MCF 10A (cell line): ENCODE measurements around the gene MPP7. TPM values are rescaled to one million over a fixed set of nuclear protein-coding genes. Genes with fewer than 3 reads are reported as not detected.

Source experiments
- BruUV-seq: library from RNA; stranded (reverse); fragments of 400-500 nt; replicated peaks from 2 replicates; lab custom pipeline; 2021; lab: Mats Ljungman, UMichigan
- CTCF ChIA-PET: fragments of 300-600 bp; sonication (Branson Sonifier 250); formaldehyde crosslinking; extraction: SDS; loops from one replicate; lab custom pipeline; 2021; ENCODE audit warnings: antibody characterized with exemption, inconsistent platforms; lab: Yijun Ruan, JAX
- POLR2A ChIA-PET: fragments of 300-600, 350-650 bp; sonication (Branson Sonifier 250); formaldehyde crosslinking; extraction: SDS; loops from one replicate; lab custom pipeline; 2020; ENCODE audit warnings: antibody characterized with exemption, inconsistent platforms; lab: Yijun Ruan, JAX
- DNase-seq: peaks from one replicate; pipeline ENCODE4 v3.0.0-alpha.2; 2018; ENCODE audit not compliant: unreplicated experiment
- H3K27ac Mint-ChIP-seq: one replicate; pipeline ENCODE4 v1.8.0; 2022; ENCODE audit warnings: mild to moderate bottlenecking, low read depth, mixed read lengths; ENCODE audit not compliant: unreplicated experiment
- H3K27me3 Mint-ChIP-seq: one replicate; pipeline ENCODE4 v1.8.0; 2022; ENCODE audit warnings: mixed read lengths; ENCODE audit not compliant: insufficient read depth, unreplicated experiment
- H3K36me3 Mint-ChIP-seq: one replicate; pipeline ENCODE4 v1.8.0; 2022; ENCODE audit warnings: mild to moderate bottlenecking, moderate library complexity, mixed read lengths; ENCODE audit not compliant: insufficient read depth, unreplicated experiment
- H3K4me1 Mint-ChIP-seq: one replicate; pipeline ENCODE4 v1.8.0; 2022; ENCODE audit warnings: mixed read lengths; ENCODE audit not compliant: insufficient read depth, unreplicated experiment
- H3K4me3 Mint-ChIP-seq: one replicate; pipeline ENCODE4 v1.8.0; 2022; ENCODE audit warnings: mild to moderate bottlenecking, moderate library complexity, mixed read lengths; ENCODE audit not compliant: unreplicated experiment
- H3K9me3 Mint-ChIP-seq: one replicate; pipeline ENCODE4 v1.8.0; 2022; ENCODE audit warnings: mixed read lengths; ENCODE audit not compliant: unreplicated experiment
- CTCF ChIP-seq: fragments of 200-600 bp; IDR thresholded peaks from one replicate; pipeline ENCODE4 v1.8.0; 2022; ENCODE audit warnings: antibody characterized with exemption, mild to moderate bottlenecking; ENCODE audit not compliant: unreplicated experiment
- intact Hi-C: fragments of 100-400 bp; cut with micrococcal nuclease; formaldehyde crosslinking; loops from 2 replicates; pipeline ENCODE4 v1.14.1; 2022
- total RNA-seq: library from RNA; stranded (reverse); gene quantifications from 2 replicates; pipeline ENCODE4 v1.2.3, GENCODE V29; 2022

Gene MPP7
- total RNA-seq, 1 experiment from 2014 or later, result 5.4 TPM

DNA sequence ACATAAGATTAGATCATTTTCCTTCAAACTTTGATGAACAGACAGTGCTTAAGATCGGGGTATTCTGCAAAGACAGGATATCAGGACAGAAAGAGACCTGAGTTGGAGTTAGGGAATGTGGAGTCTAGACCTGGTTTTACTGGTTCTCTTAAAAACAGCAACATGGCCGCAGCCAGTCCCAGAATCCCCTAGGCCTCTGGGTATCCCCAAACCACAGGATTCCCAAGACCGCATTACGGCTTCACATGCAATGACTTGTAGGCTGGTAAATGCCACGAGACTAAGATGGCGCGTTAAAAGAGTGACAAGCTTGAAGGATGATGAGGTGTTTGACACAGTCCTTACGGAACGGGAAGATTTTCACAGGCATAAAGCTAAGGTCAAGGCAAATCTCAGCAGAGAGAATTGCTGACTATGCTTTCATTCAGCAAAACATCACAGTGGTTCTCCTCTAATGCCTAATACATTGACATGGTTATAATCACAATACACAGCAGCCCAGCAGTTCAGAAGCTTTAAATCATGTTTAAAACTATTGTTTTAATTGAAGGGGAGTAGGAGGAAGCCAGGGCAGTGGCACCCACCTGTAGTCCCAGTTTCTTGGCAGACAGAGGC is 32.9 kb downstream of the MPP7 start:
- Mint-ChIP-seq H3K4me1 (no peaks in the 10 kb centered on the region), H3K27me3 (no peaks in the 10 kb centered on the region), H3K27ac (no peak overlapping the region), H3K4me3 (no peak overlapping the region), H3K9me3 (no peaks in the 10 kb centered on the region), H3K36me3 (no peaks in the 10 kb centered on the region)
- BruUV-seq, result no TSS peak
- CTCF ChIA-PET, result interaction anchor here (0.6 kb wide), 2 partner anchors 70 to 83 kb away, joined by 3 to 4 read pairs; no protein-coding TSS in a partner anchor
- DNase-seq, result no peak
- no peak for TF ChIP-seq CTCF
- intact Hi-C loops, result no loop called here
- POLR2A ChIA-PET, result no interaction called here

- ChIA-PET CTCF (interaction anchor here (0.6 to 1.1 kb wide), 2 partner anchors 127 to 1024 kb away, joined by 3 read pairs; no protein-coding TSS in a partner anchor), POLR2A (no interaction called here)
- Mint-ChIP-seq H3K9me3 (no peaks in the 10 kb centered on the region), H3K4me1 (no peaks in the 10 kb centered on the region), H3K4me3 (no peak overlapping the region), H3K36me3 (no peaks in the 10 kb centered on the region), H3K27me3 (no peaks in the 10 kb centered on the region), H3K27ac (no peak overlapping the region)
- no peak for DNase-seq
- no peak for TF ChIP-seq CTCF
- no TSS peak for BruUV-seq
- intact Hi-C loops, result no loop called here
These were observed 36.2 kb downstream of the MPP7 start for GRCh38 chr10:28266449-28267224.

- BruUV-seq, result no TSS peak
- no peak for DNase-seq
- Mint-ChIP-seq H3K4me3 (no peak overlapping the region), H3K4me1 (no peaks in the 10 kb centered on the region), H3K27me3 (no peaks in the 10 kb centered on the region), H3K36me3 (no peaks in the 10 kb centered on the region), H3K9me3 (no peaks in the 10 kb centered on the region), H3K27ac (no peak overlapping the region)
- intact Hi-C loops, result no loop called here
- ChIA-PET CTCF (interaction anchor here (0.6 to 1.5 kb wide), 4 partner anchors 13 to 186 kb away, joined by 3 to 4 read pairs (median 4); no protein-coding TSS in a partner anchor), POLR2A (interaction anchor here (0.6 to 1.0 kb wide), 3 partner anchors 8 to 29 kb away, joined by 3 to 4 read pairs (median 3); no protein-coding TSS in a partner anchor)
- TF ChIP-seq CTCF, result no peak
These were observed 39.6 kb downstream of the MPP7 start for GRCh38 chr10:28263136-28263857.

DNA sequence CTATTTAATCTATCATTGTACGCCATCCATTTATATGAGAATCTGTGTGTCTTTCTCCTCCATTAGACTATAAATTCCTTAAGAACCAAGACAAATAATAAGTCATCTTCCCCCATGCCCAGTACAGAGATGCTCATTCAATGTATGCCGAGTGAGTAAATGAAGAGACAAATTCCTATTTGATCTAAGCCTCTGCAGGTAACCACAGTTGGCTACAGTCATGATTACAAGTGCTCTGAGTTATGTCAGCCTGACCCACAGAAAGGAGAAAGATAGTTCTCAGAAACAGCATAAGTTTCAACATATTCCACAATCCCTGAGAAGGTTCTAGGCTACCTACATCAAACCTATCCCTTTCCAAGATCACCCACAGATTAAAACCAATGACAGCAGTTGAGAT is 46.1 kb downstream of the MPP7 start:
- Mint-ChIP-seq H3K27ac (no peak overlapping the region), H3K36me3 (no peaks in the 10 kb centered on the region), H3K4me1 (peaks cover 15% of the 10 kb centered on the region), H3K4me3 (no peak overlapping the region), H3K9me3 (no peaks in the 10 kb centered on the region), H3K27me3 (no peaks in the 10 kb centered on the region)
- intact Hi-C loops, result no loop called here
- DNase-seq, result no peak
- CTCF ChIA-PET, result no interaction called here
- BruUV-seq, result no TSS peak
- TF ChIP-seq CTCF, result no peak
- POLR2A ChIA-PET, result interaction anchor here (1.0 kb wide), 1 partner anchor 46 kb away, joined by 3 read pairs; the partner anchor contains the start of gene MPP7
